ENCODE results near the gene SMOC1.

Gene SMOC1

GRCh38 chr14:69945912-69946311 is 66.7 kb downstream of the SMOC1 start:
- DNase-seq = no peak

- no peak for DNase-seq
These were observed 69.1 kb downstream of the SMOC1 start for GRCh38 chr14:69948351-69948750.

- no peak for DNase-seq
These were observed 72.0 kb downstream of the SMOC1 start for GRCh38 chr14:69951263-69951662.

GRCh38 chr14:69951935-69952334 is 72.7 kb downstream of the SMOC1 start:
- DNase-seq = no peak

GRCh38 chr14:69953266-69953915 is 74.2 kb downstream of the SMOC1 start:
- no peak for DNase-seq

- DNase-seq = no peak
These were observed 76.9 kb downstream of the SMOC1 start for GRCh38 chr14:69955855-69956845.

GRCh38 chr14:69956970-69957369 is 77.8 kb downstream of the SMOC1 start:
- no peak for DNase-seq

GRCh38 chr14:69957986-69958385 is 78.8 kb downstream of the SMOC1 start:
- DNase-seq = no peak

GRCh38 chr14:69959136-69959535 is 79.9 kb downstream of the SMOC1 start:
- no peak for DNase-seq

- no peak for DNase-seq
These were observed 81.1 kb downstream of the SMOC1 start for GRCh38 chr14:69960296-69960695.

- no peak for DNase-seq
These were observed 84.8 kb downstream of the SMOC1 start for GRCh38 chr14:69963966-69964365.

- DNase-seq = no peak
These were observed 85.6 kb downstream of the SMOC1 start for GRCh38 chr14:69964841-69965240.

- DNase-seq = no peak
These were observed 88.9 kb downstream of the SMOC1 start for GRCh38 chr14:69968132-69968531.

GRCh38 chr14:69968681-69969080 is 89.5 kb downstream of the SMOC1 start:
- DNase-seq = no peak

GRCh38 chr14:69972755-69973154 is 93.5 kb downstream of the SMOC1 start:
- DNase-seq = no peak

GRCh38 chr14:69973846-69974245 is 94.6 kb downstream of the SMOC1 start:
- DNase-seq = no peak

- no peak for DNase-seq
These were observed 100.7 kb downstream of the SMOC1 start for GRCh38 chr14:69979882-69980281.

- no peak for DNase-seq
These were observed 101.5 kb downstream of the SMOC1 start for GRCh38 chr14:69980457-69981425.

GRCh38 chr14:69982220-69982839 is 103.1 kb downstream of the SMOC1 start:
- DNase-seq = no peak

- no peak for DNase-seq
These were observed 103.7 kb downstream of the SMOC1 start for GRCh38 chr14:69982886-69983285.

- DNase-seq = no peak
These were observed 104.1 kb downstream of the SMOC1 start for GRCh38 chr14:69983317-69983716.

- DNase-seq = no peak
These were observed 106.2 kb downstream of the SMOC1 start for GRCh38 chr14:69985463-69985862.

Measured in bone marrow (tissue), 2 donors.